Ovary (tissue), 3 donors: ENCODE measurements around the gene KDM6A.

Experiments used
- CTCF ChIP-seq, 3 donors: fragments of 450-650 bp in 2 of 3; fragments of 200-600 bp in 1 of 3; IDR thresholded peaks; one replicate each; pipeline versions ENCODE4 v1.5.1 to v1.8.0; 2016 to 2022; ENCODE audit warnings: antibody characterized with exemption in 3 of 3, mild to moderate bottlenecking in 1 of 3
- EP300 ChIP-seq: sonication (generic); formaldehyde crosslinking; IDR thresholded peaks from one replicate; pipeline ENCODE4 v1.6.1; 2017; ENCODE audit warnings: antibody characterized with exemption
- POLR2A ChIP-seq: fragments of 450-650 bp; IDR thresholded peaks from one replicate; pipeline ENCODE4 v1.6.1; 2017; ENCODE audit warnings: antibody characterized with exemption, mild to moderate bottlenecking, moderate library complexity
- donor health status: DM: no; HTN: no; CAD: no.

GRCh38 chrX:45017946-45018345 lies 145.0 kb downstream of the KDM6A start:
- no peak for TF ChIP-seq POLR2A
- TF ChIP-seq CTCF (IDR thresholded peaks at IDR 0.05), result no peak
- TF ChIP-seq EP300, result no peak
